LNCaP clone FGC (cell line): ENCODE measurements around the gene ABLIM1.

ENCODE experiments used
- DNase-seq: peaks from one replicate; pipeline ENCODE4 v3.0.0-alpha.2; 2011; ENCODE audit warnings: low read depth
- H3K4me3 ChIP-seq: 2 replicates; pipeline ENCODE4 v1.5.1; 2011; ENCODE audit warnings: mild to moderate bottlenecking, low read depth, low read length, control low read depth
- CTCF ChIP-seq: IDR thresholded peaks from 2 replicates; pipeline ENCODE4 v1.5.1; 2012; ENCODE audit warnings: mild to moderate bottlenecking; ENCODE audit not compliant: control insufficient read depth, insufficient read depth; ENCODE audit errors: extremely low read depth

ABLIM1 gene

GRCh38 chr10:114427124-114427852 is 230.8 kb downstream of the ABLIM1 start:
- no peak for DNase-seq
- TF ChIP-seq CTCF: no peak
- no peak overlapping the region for H3K4me3 ChIP-seq

- no peak for DNase-seq
- no peak for TF ChIP-seq CTCF
- H3K4me3 ChIP-seq: no peak overlapping the region
Observed at GRCh38 chr10:114426476-114426875, 231.6 kb downstream of the ABLIM1 start.

GRCh38 chr10:114420811-114421485 is 237.1 kb downstream of the ABLIM1 start:
- TF ChIP-seq CTCF: no peak
- H3K4me3 ChIP-seq: no peak overlapping the region
- DNase-seq: no peak

- TF ChIP-seq CTCF: no peak
- no peak for DNase-seq
- H3K4me3 ChIP-seq: no peak overlapping the region
Observed at GRCh38 chr10:114418109-114418508, 240.0 kb downstream of the ABLIM1 start.

GRCh38 chr10:114412907-114413797 is 244.9 kb downstream of the ABLIM1 start:
- DNase-seq: peak; percentile 71
- no peak for TF ChIP-seq CTCF
- no peak overlapping the region for H3K4me3 ChIP-seq

GRCh38 chr10:114408968-114409444 is 249.1 kb downstream of the ABLIM1 start:
- no peak overlapping the region for H3K4me3 ChIP-seq
- DNase-seq: no peak
- no peak for TF ChIP-seq CTCF
